Epithelial cell of esophagus (primary cell): ENCODE data around the gene RASL12.

Experiments
- DNase-seq: peaks from one replicate; pipeline ENCODE4 v3.0.0; 2010; ENCODE audit warnings: low read depth
- H3K4me3 ChIP-seq: 2 replicates; pipeline ENCODE4 v1.5.1; 2011; ENCODE audit warnings: mild to moderate bottlenecking, low read length, control low read depth
- CTCF ChIP-seq: IDR thresholded peaks from 2 replicates; pipeline ENCODE4 v1.5.1; 2011; ENCODE audit warnings: low read depth, mild to moderate bottlenecking, low read length, control low read depth, inconsistent platforms; ENCODE audit not compliant: insufficient read depth; ENCODE audit errors: missing control alignments

The RASL12 gene

GRCh38 chr15:65085990-65086679 is 18.3 kb upstream of the RASL12 start:
- H3K4me3 ChIP-seq: no peak overlapping the region
- DNase-seq: peak; percentile 52
- TF ChIP-seq CTCF: peak; percentile 51

- no peak for DNase-seq
- TF ChIP-seq CTCF: no peak
- H3K4me3 ChIP-seq: no peak overlapping the region
Measured at GRCh38 chr15:65085207-65085753, 17.5 kb upstream of the RASL12 start.

- DNase-seq: no peak
- no peak for TF ChIP-seq CTCF
Measured at GRCh38 chr15:65084500-65085206, 16.9 kb upstream of the RASL12 start.

GRCh38 chr15:65083262-65083701 is 15.5 kb upstream of the RASL12 start:
- peak; percentile 29 for TF ChIP-seq CTCF
- no peak overlapping the region for H3K4me3 ChIP-seq
- DNase-seq: no peak

More at GRCh38 chr15:65084500-65085206, 16.9 kb upstream of the RASL12 start:
- H3K4me3 ChIP-seq: no peak overlapping the region

GRCh38 chr15:65082303-65082953 is 14.6 kb upstream of the RASL12 start:
- no peak for TF ChIP-seq CTCF
- peak; percentile 26 for DNase-seq
- no peak overlapping the region for H3K4me3 ChIP-seq

- TF ChIP-seq CTCF: no peak
- peak; percentile 33 for DNase-seq
- no peak overlapping the region for H3K4me3 ChIP-seq
Measured at GRCh38 chr15:65081758-65082157, 14.0 kb upstream of the RASL12 start.
